ENCODE data around the gene SLC7A9. TPM values are rescaled to one million over a fixed set of nuclear protein-coding genes. Genes with fewer than 3 reads are reported as not detected.
"Not testable (repeated sequence)": the region's sequence is repeated elsewhere in the genome, so short reads cannot be mapped to it uniquely, and the experiment has no call there.

SLC7A9 gene
- polyA plus RNA-seq, 1 donor: 0.61 TPM

- DNase-seq: no peak
These were observed 45.3 kb downstream of the SLC7A9 start for GRCh38 chr19:32824191-32824751.

GRCh38 chr19:32823747-32824102 is 45.8 kb downstream of the SLC7A9 start:
- DNase-seq: no peak

- no peak for DNase-seq
These were observed 46.4 kb downstream of the SLC7A9 start for GRCh38 chr19:32822916-32823746.

DNA sequence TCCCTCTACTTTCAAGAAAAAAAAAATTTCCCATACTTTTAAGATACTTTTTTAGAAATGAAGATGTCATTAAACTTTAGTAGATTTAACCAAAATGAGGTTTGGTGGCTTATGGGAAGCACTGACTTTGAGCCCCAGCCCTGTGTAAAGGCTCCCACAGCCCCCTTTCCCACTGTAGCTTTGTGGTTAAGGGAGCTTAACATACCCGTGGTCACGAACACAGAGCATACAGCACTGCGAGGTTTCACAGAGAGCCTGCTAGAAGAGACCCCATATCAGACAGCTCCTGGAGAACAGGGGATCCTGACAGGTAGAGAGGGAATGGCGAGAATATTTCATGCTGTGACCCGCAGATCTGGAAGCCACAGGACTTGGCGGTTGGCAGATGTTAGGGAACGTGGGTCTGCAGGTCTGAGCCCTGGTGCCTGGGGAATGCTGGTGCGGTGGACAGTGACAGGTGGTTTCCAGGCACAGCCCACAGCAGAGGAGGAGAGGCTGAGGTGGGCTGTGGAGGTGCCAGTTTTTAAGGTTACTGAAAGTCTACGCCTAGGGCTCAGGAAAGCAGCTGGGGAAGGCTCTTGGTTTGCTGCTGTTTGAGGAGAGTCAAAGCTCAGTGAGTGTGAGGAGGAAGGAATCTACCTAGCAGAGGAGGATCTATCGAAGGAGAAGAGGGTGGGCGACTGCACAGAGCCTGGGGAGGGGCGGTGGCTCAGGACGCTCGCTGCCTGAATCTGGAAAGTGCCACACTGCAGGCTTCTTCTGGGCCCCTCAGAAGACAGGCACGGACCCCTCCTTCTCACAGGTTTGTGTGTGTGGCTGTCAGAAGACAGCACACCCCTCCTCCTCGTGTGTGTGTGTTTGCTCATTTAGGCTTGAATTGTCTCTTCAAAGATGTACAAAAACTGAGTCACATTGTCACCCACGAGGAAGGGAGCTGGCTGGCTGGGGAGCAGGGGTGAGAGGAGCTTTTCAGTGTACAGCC is 49.9 kb downstream of the SLC7A9 start:
- DNase-seq: no peak

DNA sequence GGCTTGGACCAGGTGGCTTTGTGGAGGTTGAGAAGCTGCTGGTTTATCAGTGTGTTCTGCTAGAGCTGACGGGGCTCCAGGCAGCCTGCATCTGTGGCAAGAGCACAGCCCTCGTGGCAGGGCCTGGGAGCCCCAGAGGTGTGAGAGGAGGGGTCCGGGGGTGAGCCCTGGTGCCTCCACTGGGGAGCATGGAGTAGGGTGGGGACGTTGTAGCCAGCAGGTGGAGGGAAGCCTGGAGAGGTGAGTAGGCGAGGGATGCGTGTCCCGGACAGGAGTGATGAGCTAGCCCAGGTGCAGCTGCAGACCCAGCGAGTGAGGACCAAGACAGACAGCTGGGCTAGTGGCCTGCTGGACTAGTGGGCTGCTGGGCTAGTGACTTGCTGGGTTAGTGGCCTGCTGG is 51.0 kb downstream of the SLC7A9 start:
- DNase-seq: no peak

GRCh38 chr19:32817569-32818476 is 51.7 kb downstream of the SLC7A9 start:
- no peak for DNase-seq

GRCh38 chr19:32816555-32817099 is 52.9 kb downstream of the SLC7A9 start:
- DNase-seq: no peak

DNA sequence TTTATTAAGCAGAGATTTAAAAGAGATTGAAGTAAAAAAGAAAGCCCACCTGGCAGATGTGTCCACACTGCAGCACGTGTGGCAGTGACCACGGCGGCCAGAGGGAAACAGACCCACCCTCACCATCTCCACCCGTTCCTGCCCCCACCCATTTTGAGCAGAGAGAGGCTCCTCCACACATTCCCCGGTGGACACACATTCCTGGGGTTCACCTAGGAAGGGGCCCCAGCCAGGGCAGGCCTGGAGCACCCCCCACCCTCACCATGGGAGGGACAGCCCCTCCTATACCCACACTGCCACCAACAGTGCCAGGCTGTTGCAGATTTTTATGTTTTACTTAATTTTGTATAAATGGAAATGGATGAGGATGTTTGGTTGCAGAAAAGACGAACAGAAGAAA is 54.9 kb downstream of the SLC7A9 start:
- no peak for DNase-seq

GRCh38 chr19:32813862-32814425 is 55.6 kb downstream of the SLC7A9 start:
- no peak for DNase-seq

- DNase-seq: no peak
These were observed 57.0 kb downstream of the SLC7A9 start for GRCh38 chr19:32812571-32812970.

DNA sequence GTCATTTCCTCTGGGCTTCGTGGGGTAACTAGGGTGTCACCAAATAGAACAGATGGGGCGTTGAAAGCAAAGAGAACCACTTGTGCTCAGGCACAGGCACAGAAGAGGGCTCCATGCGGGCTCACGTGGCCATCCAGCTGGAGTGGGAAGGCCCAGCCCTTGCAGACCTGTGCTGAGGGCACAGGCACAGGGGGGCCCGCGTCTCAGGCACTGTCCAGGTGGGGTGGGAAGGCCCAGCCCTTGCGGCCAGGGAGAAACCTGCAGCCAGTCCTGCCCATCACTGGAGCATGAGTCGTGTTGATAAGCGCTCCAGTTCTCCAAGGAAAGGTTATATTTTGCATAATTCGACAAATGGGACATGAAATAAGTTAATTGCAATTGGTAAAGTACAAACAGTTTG is 57.5 kb downstream of the SLC7A9 start:
- no peak for DNase-seq

DNA sequence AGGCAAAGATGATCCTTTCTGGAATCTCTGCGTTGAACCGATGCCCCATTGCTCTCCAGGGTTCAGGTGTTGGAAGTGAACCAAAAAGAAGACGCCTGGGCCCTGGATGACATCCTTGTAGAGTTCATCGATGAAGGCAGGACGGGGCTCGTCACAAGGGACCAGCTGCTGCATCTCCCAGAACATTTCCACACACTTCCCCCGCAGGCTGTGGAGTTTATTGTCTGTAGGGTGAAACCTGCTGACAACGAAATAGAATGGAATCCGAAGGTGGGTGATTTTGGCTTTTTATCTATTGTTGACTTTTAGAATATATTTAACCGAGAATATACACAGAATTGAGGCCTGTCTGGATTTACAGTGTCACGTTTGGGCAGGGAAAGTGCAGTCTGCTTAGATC is 58.4 kb downstream of the SLC7A9 start:
- no peak for DNase-seq

GRCh38 chr19:32810452-32810851 is 59.1 kb downstream of the SLC7A9 start:
- DNase-seq: no peak

DNA sequence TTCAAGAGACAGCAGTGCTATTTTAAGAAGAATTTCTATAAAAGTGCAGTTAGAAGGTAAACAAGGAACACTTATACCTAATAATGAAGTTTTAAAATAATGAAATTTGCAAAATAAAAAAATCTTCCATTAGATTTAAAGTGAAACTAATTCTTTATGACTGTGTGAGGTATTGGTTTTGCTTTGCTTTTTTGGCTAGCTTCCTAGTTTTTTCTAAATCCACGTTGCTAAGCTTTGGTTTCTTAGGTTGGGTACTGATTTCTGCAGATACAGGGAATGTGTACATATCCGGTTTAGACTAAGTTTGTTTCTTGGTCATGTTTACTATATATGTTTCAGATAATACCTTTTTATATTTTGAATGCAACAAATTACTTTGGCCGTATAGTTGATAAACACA is 59.8 kb downstream of the SLC7A9 start:
- DNase-seq: no peak

GRCh38 chr19:32809254-32809653 is 60.3 kb downstream of the SLC7A9 start:
- no peak for DNase-seq

DNA sequence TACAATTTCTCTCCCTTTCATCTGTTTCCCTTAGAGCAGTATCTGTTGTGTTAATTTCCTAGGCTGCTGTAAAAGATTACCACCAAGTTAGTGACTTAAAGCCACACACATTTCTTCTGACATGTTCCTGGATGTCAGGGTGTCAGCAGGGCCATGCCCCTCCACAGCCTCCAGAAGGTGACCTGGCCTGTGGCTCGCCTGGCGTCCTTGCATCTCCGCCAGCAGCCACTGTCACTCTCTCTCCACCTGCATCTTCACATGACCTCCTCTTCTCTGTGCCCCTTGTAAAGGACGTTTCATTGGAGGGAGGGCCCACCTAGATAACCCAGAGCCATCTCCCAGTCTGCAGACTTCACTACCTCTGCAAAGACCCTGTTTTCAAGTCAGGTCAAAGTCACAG is 61.3 kb downstream of the SLC7A9 start:
- DNase-seq: no peak

GRCh38 chr19:32802840-32803239 is 66.7 kb downstream of the SLC7A9 start:
- DNase-seq: no peak

GRCh38 chr19:32800754-32801153 is 68.8 kb downstream of the SLC7A9 start:
- no peak for DNase-seq

DNA sequence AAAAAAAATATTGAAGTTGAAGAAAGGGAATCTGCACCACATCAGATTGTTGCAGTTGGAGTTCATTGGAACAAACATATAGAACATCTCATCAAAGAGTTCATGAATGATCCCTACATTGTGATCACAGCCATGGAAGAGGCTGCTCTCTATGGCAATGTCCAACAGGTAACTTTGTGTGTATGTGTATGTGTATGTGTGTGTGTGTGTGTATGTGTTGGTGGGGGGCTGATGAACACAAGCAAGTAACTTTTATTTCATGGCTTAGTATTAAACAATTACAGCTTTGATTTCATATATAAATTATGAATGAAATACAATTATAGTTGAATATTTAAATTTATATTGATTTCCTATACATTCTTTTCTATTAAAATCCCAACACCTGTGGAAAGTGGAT is 69.4 kb downstream of the SLC7A9 start:
- no peak for DNase-seq

GRCh38 chr19:32798201-32798600 is 71.4 kb downstream of the SLC7A9 start:
- DNase-seq: no peak

- no peak for DNase-seq
These were observed 80.1 kb downstream of the SLC7A9 start for GRCh38 chr19:32789429-32789828.

DNA sequence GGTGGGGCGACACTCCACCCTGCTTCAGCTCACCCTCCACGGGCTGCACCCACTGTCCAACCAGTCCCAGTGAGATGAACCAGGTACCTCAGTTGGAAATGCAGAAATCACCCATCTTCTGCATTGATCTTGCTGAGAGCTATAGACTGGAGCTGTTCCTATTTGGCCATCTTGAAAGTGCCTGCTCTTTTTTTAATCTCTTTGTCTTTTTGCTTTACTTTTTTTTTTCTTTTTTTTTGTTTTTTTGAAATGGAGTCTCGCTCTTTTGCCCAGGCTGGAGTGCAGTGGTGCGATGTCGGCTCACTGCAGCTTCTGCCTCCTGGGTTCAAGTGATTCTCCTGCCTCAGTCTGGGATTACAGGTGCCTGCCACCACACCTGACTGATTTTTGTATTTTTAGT is 81.7 kb downstream of the SLC7A9 start:
- DNase-seq: not testable (repeated sequence)

Data from hindlimb muscle (tissue), 1 donor.